Astrocyte (in vitro differentiated cells and primary cell): ENCODE measurements around the gene GCG. TPM values are rescaled to one million over a fixed set of nuclear protein-coding genes. Genes with fewer than 3 reads are reported as not detected.

Experiments
- DNase-seq: peaks from one replicate; pipeline ENCODE4 v3.0.0-alpha.2; 2010; ENCODE audit warnings: low read depth
- FAIRE-seq: peaks from 2 replicates; lab custom pipeline; 2011; peaks lifted over from hg19 to GRCh38; lab: Jason Lieb, UNC
- H2AFZ ChIP-seq: 2 replicates; pipeline ENCODE4 v1.6.0; 2012; ENCODE audit warnings: low read depth, low read length, inconsistent platforms
- H3K27ac ChIP-seq: 2 replicates; pipeline ENCODE4 v1.5.1; 2011; ENCODE audit warnings: low read depth, low read length, inconsistent platforms
- H3K27me3 ChIP-seq: 2 replicates; pipeline ENCODE4 v1.6.0; 2011; ENCODE audit warnings: low read length, inconsistent platforms; ENCODE audit not compliant: insufficient read depth
- H3K36me3 ChIP-seq: 2 replicates; pipeline ENCODE4 v1.5.1; 2011; ENCODE audit warnings: low read length, inconsistent platforms; ENCODE audit not compliant: insufficient read depth
- H3K4me1 ChIP-seq: 2 replicates; pipeline ENCODE4 v1.5.1; 2011; ENCODE audit warnings: low read length, inconsistent platforms; ENCODE audit not compliant: insufficient read depth
- H3K4me2 ChIP-seq: 2 replicates; pipeline ENCODE4 v1.6.0; 2012; ENCODE audit warnings: low read length, inconsistent platforms
- H3K4me3 ChIP-seq: 2 replicates; pipeline ENCODE4 v1.5.1; 2011; ENCODE audit warnings: low read depth, mild to moderate bottlenecking, low read length, inconsistent platforms; ENCODE audit not compliant: insufficient read depth
- H3K79me2 ChIP-seq: 2 replicates; pipeline ENCODE4 v1.6.0; 2012; ENCODE audit warnings: mild to moderate bottlenecking, low read length, inconsistent platforms; ENCODE audit not compliant: insufficient read depth
- H3K9ac ChIP-seq: 2 replicates; pipeline ENCODE4 v1.6.0; 2012; ENCODE audit warnings: mild to moderate bottlenecking, low read length, inconsistent platforms
- H3K9me3 ChIP-seq: 2 replicates; pipeline ENCODE4 v1.5.1; 2012; ENCODE audit warnings: low read depth, mild to moderate bottlenecking, low read length, inconsistent platforms; ENCODE audit not compliant: insufficient read depth
- H4K20me1 ChIP-seq: 2 replicates; pipeline ENCODE4 v1.6.0; 2012; ENCODE audit warnings: low read length, inconsistent platforms; ENCODE audit not compliant: insufficient read depth
- H3K27ac Mint-ChIP-seq: one replicate; pipeline ENCODE4 v1.8.0; 2021; ENCODE audit warnings: mild to moderate bottlenecking, mixed read lengths; ENCODE audit not compliant: unreplicated experiment
- H3K27me3 Mint-ChIP-seq: one replicate; pipeline ENCODE4 v1.8.0; 2021; ENCODE audit warnings: low read depth, mixed read lengths; ENCODE audit not compliant: unreplicated experiment
- H3K36me3 Mint-ChIP-seq: one replicate; pipeline ENCODE4 v1.8.0; 2021; ENCODE audit warnings: low read depth, mixed read lengths; ENCODE audit not compliant: unreplicated experiment
- H3K4me1 Mint-ChIP-seq: one replicate; pipeline ENCODE4 v1.8.0; 2021; ENCODE audit warnings: low read depth, mixed read lengths; ENCODE audit not compliant: unreplicated experiment
- H3K4me3 Mint-ChIP-seq: one replicate; pipeline ENCODE4 v1.8.0; 2021; ENCODE audit warnings: mild to moderate bottlenecking, moderate library complexity, mixed read lengths; ENCODE audit not compliant: unreplicated experiment
- H3K9me3 Mint-ChIP-seq: one replicate; pipeline ENCODE4 v1.8.0; 2021; ENCODE audit warnings: mild to moderate bottlenecking, mixed read lengths; ENCODE audit not compliant: unreplicated experiment
- CTCF ChIP-seq: IDR thresholded peaks from 2 replicates; pipeline ENCODE4 v1.5.1; 2011; ENCODE audit warnings: low read depth, mild to moderate bottlenecking, inconsistent platforms, low read length, moderate library complexity; ENCODE audit not compliant: insufficient read depth
- EZH2 ChIP-seq: IDR thresholded peaks from 2 replicates; pipeline ENCODE4 v1.6.1; 2012; ENCODE audit warnings: mild to moderate bottlenecking, low read length, inconsistent platforms; ENCODE audit not compliant: insufficient read depth
- total RNA-seq: library from RNA; stranded (reverse); gene quantifications from 2 replicates; pipeline ENCODE4 v1.2.1, GENCODE V29; 2021

Gene GCG
- total RNA-seq, 1 donor from 2014 or later: not detected

DNA sequence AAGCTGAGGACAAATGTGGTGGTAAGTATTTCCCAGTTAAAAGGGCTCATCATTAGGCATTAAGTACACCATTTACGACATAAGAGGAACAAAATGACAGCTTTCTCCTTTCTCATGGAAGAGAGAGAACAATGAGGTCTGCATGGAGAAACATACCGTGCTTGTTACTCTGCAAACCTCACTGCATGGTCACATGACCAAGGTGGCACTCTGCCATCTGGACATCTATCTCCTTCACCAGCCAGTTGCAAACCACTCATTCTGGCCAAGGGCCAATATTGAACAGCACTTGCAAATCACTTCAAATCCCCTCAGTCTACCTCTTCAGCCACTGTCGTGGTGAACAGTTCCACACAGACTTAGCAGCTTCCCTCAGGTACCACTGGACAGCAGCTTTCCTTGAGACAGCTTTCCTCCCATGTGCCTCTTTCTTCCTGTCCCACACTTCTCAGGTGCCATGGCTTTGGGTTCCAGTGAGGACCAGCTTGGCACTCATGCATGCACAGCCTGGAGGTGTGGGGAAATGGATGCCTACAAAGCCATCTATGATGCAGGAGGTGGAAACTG is 48.5 kb downstream of the GCG start:
- H3K27ac ChIP-seq: no peak overlapping the region

GRCh38 chr2:162100579-162100978 is 51.5 kb downstream of the GCG start:
- Histone ChIP-seq H3K79me2 (no peaks in the 10 kb centered on the region), H3K4me1 (no peaks in the 10 kb centered on the region), H3K27me3 (no peaks in the 10 kb centered on the region), H3K9me3 (no peaks in the 10 kb centered on the region), H4K20me1 (no peaks in the 10 kb centered on the region), H3K9ac (no peak overlapping the region), H3K4me2 (no peak overlapping the region), H3K4me3 (no peak overlapping the region), H3K36me3 (no peaks in the 10 kb centered on the region), H2AFZ (no peak overlapping the region), H3K27ac (no peak overlapping the region)
- H3K9me3 Mint-ChIP-seq: no peaks in the 10 kb centered on the region
- no peaks in the 10 kb centered on the region for H3K27me3 Mint-ChIP-seq
- FAIRE-seq (no peak), DNase-seq (no peak)
- H3K27ac Mint-ChIP-seq: no peak overlapping the region
- no peaks in the 10 kb centered on the region for H3K4me1 Mint-ChIP-seq
- H3K36me3 Mint-ChIP-seq: no peaks in the 10 kb centered on the region
- TF ChIP-seq EZH2 (no peak), CTCF (no peak)
- H3K4me3 Mint-ChIP-seq: no peak overlapping the region

More for the DNA sequence above, 48.5 kb downstream of the GCG start:
- Histone ChIP-seq H3K79me2 (no peaks in the 10 kb centered on the region), H3K9me3 (no peaks in the 10 kb centered on the region), H3K9ac (no peak overlapping the region), H3K36me3 (no peaks in the 10 kb centered on the region), H3K4me3 (no peak overlapping the region), H4K20me1 (no peaks in the 10 kb centered on the region), H3K27me3 (peaks cover 3% of the 10 kb centered on the region), H3K4me1 (no peaks in the 10 kb centered on the region), H2AFZ (no peak overlapping the region), H3K4me2 (no peak overlapping the region)
- DNase-seq: no peak
- Mint-ChIP-seq H3K27ac (no peak overlapping the region), H3K9me3 (no peaks in the 10 kb centered on the region), H3K4me1 (no peaks in the 10 kb centered on the region), H3K27me3 (no peaks in the 10 kb centered on the region), H3K36me3 (no peaks in the 10 kb centered on the region), H3K4me3 (no peak overlapping the region)
- no peak for FAIRE-seq
- no peak for TF ChIP-seq EZH2
- TF ChIP-seq CTCF: no peak

GRCh38 chr2:162099836-162100235 is 52.2 kb downstream of the GCG start:
- no peaks in the 10 kb centered on the region for H3K4me1 Mint-ChIP-seq
- no peaks in the 10 kb centered on the region for H3K9me3 ChIP-seq
- TF ChIP-seq CTCF (no peak), EZH2 (no peak)
- FAIRE-seq (no peak), DNase-seq (no peak)
- no peak overlapping the region for H2AFZ ChIP-seq
- no peaks in the 10 kb centered on the region for H3K27me3 Mint-ChIP-seq
- no peak overlapping the region for H3K4me2 ChIP-seq
- no peak overlapping the region for H3K27ac Mint-ChIP-seq
- no peak overlapping the region for H3K9ac ChIP-seq
- no peaks in the 10 kb centered on the region for H3K4me1 ChIP-seq
- no peaks in the 10 kb centered on the region for H3K36me3 ChIP-seq
- H3K79me2 ChIP-seq: no peaks in the 10 kb centered on the region
- peaks cover 1% of the 10 kb centered on the region for H3K9me3 Mint-ChIP-seq
- no peak overlapping the region for H3K27ac ChIP-seq
- no peak overlapping the region for H3K4me3 ChIP-seq
- no peaks in the 10 kb centered on the region for H4K20me1 ChIP-seq
- H3K4me3 Mint-ChIP-seq: no peak overlapping the region
- no peaks in the 10 kb centered on the region for H3K27me3 ChIP-seq
- no peaks in the 10 kb centered on the region for H3K36me3 Mint-ChIP-seq
